ENCODE data around the gene TEKT3. TPM values are rescaled to one million over a fixed set of nuclear protein-coding genes. Genes with fewer than 3 reads are reported as not detected.
A peak's percentile ranks its signal among the peaks of the same experiment; 100 is the strongest.

The TEKT3 gene
- total and polyA plus RNA-seq, 2 of the 4 experiments (the other 2 are of a cell fraction): 0.15 TPM; not detected in 1

DNA sequence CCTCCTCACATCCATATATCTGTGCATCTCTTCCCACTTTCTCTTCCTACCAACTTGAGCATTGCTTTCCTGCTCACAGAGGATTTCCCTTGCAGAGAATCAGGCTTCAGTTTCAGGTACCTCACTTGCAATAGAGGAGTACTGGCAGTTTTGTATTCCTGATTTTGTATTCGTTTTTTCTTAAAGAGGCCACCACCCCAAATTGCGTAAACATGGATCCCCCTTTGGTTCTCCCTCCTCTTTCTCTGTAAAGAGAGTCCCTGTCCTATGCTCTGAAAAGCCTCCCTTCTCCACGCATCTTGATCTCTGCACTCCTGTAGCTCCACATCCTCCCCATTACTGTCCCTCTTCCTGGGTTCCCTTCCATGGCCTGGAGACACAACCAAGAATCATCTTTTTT lies 32.2 kb downstream of the TEKT3 start:
- in situ Hi-C loops (cut with MboI; ENCODE audit: low sequenced_read_pairs): no loop called here
- Histone ChIP-seq H2BK20ac (ENCODE audit: low read depth, low read length) (0 out of 2 replicates have a peak overlapping the region, but pooled peaks have one; percentile 1), H3K36me3 (ENCODE audit: control insufficient read depth, insufficient read depth, low read length) (no peaks in the 10 kb centered on the region), H3K4me1 (ENCODE audit: control insufficient read depth, insufficient read depth, low read length) (peaks cover 20% of the 10 kb centered on the region), H4K8ac (ENCODE audit: low read depth in 2 of 2, low read length in 2 of 2) (no peak overlapping the region), H3K27ac (ENCODE audit: insufficient read depth, low read length) (no peak overlapping the region), H2BK15ac (ENCODE audit: low read depth, low read length) (0 out of 3 replicates have a peak overlapping the region, but pooled peaks have one; percentile 6), H3K4ac (ENCODE audit: low read depth, low read length) (no peak overlapping the region), H3K9me1 (ENCODE audit: insufficient read depth, low read length) (peaks cover 10% of the 10 kb centered on the region), H3K23ac (ENCODE audit: low read depth, low read length) (no peak overlapping the region), H4K20me1 (ENCODE audit: insufficient read depth, low read length) (no peaks in the 10 kb centered on the region), H3K9ac (ENCODE audit: low read depth, low read length) (no peak overlapping the region), H2BK5ac (ENCODE audit: low read depth, low read length, poor library complexity, severe bottlenecking) (no peak overlapping the region), H4K91ac (ENCODE audit: insufficient read depth, low read depth, low read length) (no peak overlapping the region), H3K4me3 (ENCODE audit: insufficient read depth, low read depth, low read length) (no peak overlapping the region), H3K18ac (ENCODE audit: low read depth, low read length) (no peak overlapping the region; the same call in 1 of the 2 replicates), H3K9me3 (ENCODE audit: control insufficient read depth, insufficient read depth, low read length) (no peaks in the 10 kb centered on the region; the same call in 1 of the 2 replicates), H3K4me2 (ENCODE audit: low read depth, low read length) (no peak overlapping the region), H4K5ac (ENCODE audit: low read depth, low read length) (no peak overlapping the region), H3K27me3 (ENCODE audit: control insufficient read depth, insufficient read depth, low read length) (peaks cover 17% of the 10 kb centered on the region), H2AK5ac (ENCODE audit: low read depth, low read length) (peak overlapping the region; percentile 32; the same call in 1 of the 2 replicates), H3K56ac (ENCODE audit: extremely low read depth, insufficient read depth, low read length) (no peak overlapping the region), H2AFZ (replicated peaks; ENCODE audit: low read length, poor library complexity) (no peak overlapping the region), H2BK120ac (ENCODE audit: low read depth, low read length) (no peak overlapping the region; the same call in 1 of the 2 replicates), H3K14ac (replicated peaks; ENCODE audit: low read depth, low read length) (no peak overlapping the region), H2AK9ac (replicated peaks; ENCODE audit: low read depth, low read length, poor library complexity) (no peak overlapping the region), H3K79me1 (ENCODE audit: low read depth in 1 of 2, low read length in 2 of 2) (no peaks in the 10 kb centered on the region)
- dilution Hi-C loops (cut with HindIII; ENCODE audit: low sequenced_read_pairs, unreplicated experiment): no loop called here
- POLR2A ChIA-PET (ENCODE audit: unreplicated experiment): no interaction called here
- no CpG with 5 or more reads among the region's 3 CpGs for WGBS, 2 experiments (ENCODE audit: extremely low coverage in 2 of 2, insufficient read length in 1 of 2)
- CTCF ChIA-PET: no interaction called here
- no TSS peak for BruUV-seq (replicated peaks)
- intact Hi-C loops (cut with micrococcal nuclease): no loop called here
- ATAC-seq (ENCODE audit: low read depth): no peak
- TF ChIP-seq NFE2L2 (IDR thresholded peaks at IDR 0.05; ENCODE audit: low read depth, low read length): no peak
- no peak for TF ChIP-seq SMC3 (IDR thresholded peaks at IDR 0.05; ENCODE audit: low read depth, low read length)
- no peak for TF ChIP-seq CHD1 (IDR thresholded peaks at IDR 0.05; ENCODE audit: low read depth, low read length)
- TF ChIP-seq RAD21 (IDR thresholded peaks at IDR 0.05; ENCODE audit: low read length): no peak
- no peak for DNase-seq
